ENCODE results near the gene RHOBTB1. TPM values are rescaled to one million over a fixed set of nuclear protein-coding genes. Genes with fewer than 3 reads are reported as not detected.
"Not testable (repeated sequence)": the region's sequence is repeated elsewhere in the genome, so short reads cannot be mapped to it uniquely, and the experiment has no call there.

The RHOBTB1 gene
- total RNA-seq, 1 donor from 2014 or later, result 21.5 TPM

GRCh38 chr10:60907236-60907635 is 36.7 kb downstream of the RHOBTB1 start:
- Histone ChIP-seq H3K27ac (no peak overlapping the region), H3F3A (ENCODE audit: low read depth) (no peaks in the 10 kb centered on the region), H3K36me3 (no peaks in the 10 kb centered on the region), H3K9me3 (ENCODE audit: low read depth) (no peaks in the 10 kb centered on the region), H3K4me2 (no peak overlapping the region), H4K20me1 (ENCODE audit: low read depth) (no peaks in the 10 kb centered on the region), H3K4me1 (no peaks in the 10 kb centered on the region), H3K27me3 (no peaks in the 10 kb centered on the region), H3K9ac (no peak overlapping the region), H2AFZ (replicated peaks) (no peak overlapping the region), H3K79me2 (ENCODE audit: low read depth) (no peaks in the 10 kb centered on the region), H3K4me3 (no peak overlapping the region)
- no peak for DNase-seq (ENCODE audit: low spot score)
- no peak overlapping the region for H3K4me3 Mint-ChIP-seq
- TF ChIP-seq, protein P1, sequence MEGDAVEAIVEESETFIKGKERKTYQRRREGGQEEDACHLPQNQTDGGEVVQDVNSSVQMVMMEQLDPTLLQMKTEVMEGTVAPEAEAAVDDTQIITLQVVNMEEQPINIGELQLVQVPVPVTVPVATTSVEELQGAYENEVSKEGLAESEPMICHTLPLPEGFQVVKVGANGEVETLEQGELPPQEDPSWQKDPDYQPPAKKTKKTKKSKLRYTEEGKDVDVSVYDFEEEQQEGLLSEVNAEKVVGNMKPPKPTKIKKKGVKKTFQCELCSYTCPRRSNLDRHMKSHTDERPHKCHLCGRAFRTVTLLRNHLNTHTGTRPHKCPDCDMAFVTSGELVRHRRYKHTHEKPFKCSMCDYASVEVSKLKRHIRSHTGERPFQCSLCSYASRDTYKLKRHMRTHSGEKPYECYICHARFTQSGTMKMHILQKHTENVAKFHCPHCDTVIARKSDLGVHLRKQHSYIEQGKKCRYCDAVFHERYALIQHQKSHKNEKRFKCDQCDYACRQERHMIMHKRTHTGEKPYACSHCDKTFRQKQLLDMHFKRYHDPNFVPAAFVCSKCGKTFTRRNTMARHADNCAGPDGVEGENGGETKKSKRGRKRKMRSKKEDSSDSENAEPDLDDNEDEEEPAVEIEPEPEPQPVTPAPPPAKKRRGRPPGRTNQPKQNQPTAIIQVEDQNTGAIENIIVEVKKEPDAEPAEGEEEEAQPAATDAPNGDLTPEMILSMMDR (IDR thresholded peaks at IDR 0.05), result no peak
- no peak for TF ChIP-seq EZH2 (IDR thresholded peaks at IDR 0.05)
- H3K27ac Mint-ChIP-seq, result no peak overlapping the region
- peaks cover 21% of the 10 kb centered on the region for H3K9me3 Mint-ChIP-seq
- peaks cover 5% of the 10 kb centered on the region for H3K27me3 Mint-ChIP-seq (ENCODE audit: insufficient read depth, low read depth)
- peaks cover 15% of the 10 kb centered on the region for H3K4me1 Mint-ChIP-seq
- H3K36me3 Mint-ChIP-seq, result peaks cover 52% of the 10 kb centered on the region

- Mint-ChIP-seq H3K9me3 (peaks cover 21% of the 10 kb centered on the region), H3K36me3 (peaks cover 52% of the 10 kb centered on the region), H3K4me1 (peaks cover 15% of the 10 kb centered on the region)
- not testable (repeated sequence) for H3K4me2 ChIP-seq; H2AFZ ChIP-seq (replicated peaks); H3K9me3 ChIP-seq (ENCODE audit: low read depth); H3F3A ChIP-seq (ENCODE audit: low read depth); H3K27ac ChIP-seq; H3K27me3 Mint-ChIP-seq (ENCODE audit: insufficient read depth, low read depth); H3K9ac ChIP-seq; H3K36me3 ChIP-seq; H3K27me3 ChIP-seq; H3K4me3 Mint-ChIP-seq; H3K4me3 ChIP-seq; H3K79me2 ChIP-seq (ENCODE audit: low read depth); H3K27ac Mint-ChIP-seq; DNase-seq (ENCODE audit: low spot score); H4K20me1 ChIP-seq (ENCODE audit: low read depth); H3K4me1 ChIP-seq
Observed at GRCh38 chr10:60906825-60907224, 37.2 kb downstream of the RHOBTB1 start.

GRCh38 chr10:60906411-60906810 is 37.6 kb downstream of the RHOBTB1 start:
- Mint-ChIP-seq H3K36me3 (peaks cover 49% of the 10 kb centered on the region), H3K9me3 (peaks cover 21% of the 10 kb centered on the region), H3K27me3 (ENCODE audit: insufficient read depth, low read depth) (peaks cover 5% of the 10 kb centered on the region), H3K4me3 (no peak overlapping the region), H3K4me1 (peaks cover 15% of the 10 kb centered on the region), H3K27ac (peak overlapping the region; percentile 42)
- H3K27ac ChIP-seq, result no peak overlapping the region
- H3K4me1 ChIP-seq, result no peaks in the 10 kb centered on the region
- H3K4me2 ChIP-seq, result no peak overlapping the region
- no peaks in the 10 kb centered on the region for H3K9me3 ChIP-seq (ENCODE audit: low read depth)
- H4K20me1 ChIP-seq (ENCODE audit: low read depth), result no peaks in the 10 kb centered on the region
- H3K4me3 ChIP-seq, result no peak overlapping the region
- TF ChIP-seq, protein P1 (IDR thresholded peaks at IDR 0.05), result no peak
- no peak overlapping the region for H2AFZ ChIP-seq (replicated peaks)
- H3K9ac ChIP-seq, result no peak overlapping the region
- H3K27me3 ChIP-seq, result no peaks in the 10 kb centered on the region
- H3K36me3 ChIP-seq, result no peaks in the 10 kb centered on the region
- no peaks in the 10 kb centered on the region for H3K79me2 ChIP-seq (ENCODE audit: low read depth)
- H3F3A ChIP-seq (ENCODE audit: low read depth), result no peaks in the 10 kb centered on the region
- no peak for DNase-seq (ENCODE audit: low spot score)

- H3K9ac ChIP-seq, result no peak overlapping the region
- TF ChIP-seq, protein P1 (IDR thresholded peaks at IDR 0.05), result no peak
- TF ChIP-seq EZH2 (IDR thresholded peaks at IDR 0.05) (no peak), EZH2phosphoT487 (IDR thresholded peaks at IDR 0.05) (no peak)
- no peaks in the 10 kb centered on the region for H3K36me3 ChIP-seq
- no peak for DNase-seq (ENCODE audit: low spot score)
- Mint-ChIP-seq H3K27ac (no peak overlapping the region), H3K36me3 (peaks cover 41% of the 10 kb centered on the region), H3K4me3 (no peak overlapping the region), H3K9me3 (peaks cover 21% of the 10 kb centered on the region), H3K27me3 (ENCODE audit: insufficient read depth, low read depth) (peaks cover 5% of the 10 kb centered on the region), H3K4me1 (peaks cover 15% of the 10 kb centered on the region)
- no peak overlapping the region for H3K4me3 ChIP-seq
- no peaks in the 10 kb centered on the region for H3K9me3 ChIP-seq (ENCODE audit: low read depth)
- no peaks in the 10 kb centered on the region for H4K20me1 ChIP-seq (ENCODE audit: low read depth)
- no peak overlapping the region for H3K27ac ChIP-seq
- no peaks in the 10 kb centered on the region for H3K79me2 ChIP-seq (ENCODE audit: low read depth)
- no peaks in the 10 kb centered on the region for H3K4me1 ChIP-seq
- no peaks in the 10 kb centered on the region for H3F3A ChIP-seq (ENCODE audit: low read depth)
- no peaks in the 10 kb centered on the region for H3K27me3 ChIP-seq
- no peak overlapping the region for H2AFZ ChIP-seq (replicated peaks)
- no peak overlapping the region for H3K4me2 ChIP-seq
Observed at GRCh38 chr10:60905580-60905979, 38.4 kb downstream of the RHOBTB1 start.
